ENCODE results near the gene PTPRQ.
"Not testable (repeated sequence)": the region's sequence is repeated elsewhere in the genome, so short reads cannot be mapped to it uniquely, and the experiment has no call there.

PTPRQ gene, protein sequence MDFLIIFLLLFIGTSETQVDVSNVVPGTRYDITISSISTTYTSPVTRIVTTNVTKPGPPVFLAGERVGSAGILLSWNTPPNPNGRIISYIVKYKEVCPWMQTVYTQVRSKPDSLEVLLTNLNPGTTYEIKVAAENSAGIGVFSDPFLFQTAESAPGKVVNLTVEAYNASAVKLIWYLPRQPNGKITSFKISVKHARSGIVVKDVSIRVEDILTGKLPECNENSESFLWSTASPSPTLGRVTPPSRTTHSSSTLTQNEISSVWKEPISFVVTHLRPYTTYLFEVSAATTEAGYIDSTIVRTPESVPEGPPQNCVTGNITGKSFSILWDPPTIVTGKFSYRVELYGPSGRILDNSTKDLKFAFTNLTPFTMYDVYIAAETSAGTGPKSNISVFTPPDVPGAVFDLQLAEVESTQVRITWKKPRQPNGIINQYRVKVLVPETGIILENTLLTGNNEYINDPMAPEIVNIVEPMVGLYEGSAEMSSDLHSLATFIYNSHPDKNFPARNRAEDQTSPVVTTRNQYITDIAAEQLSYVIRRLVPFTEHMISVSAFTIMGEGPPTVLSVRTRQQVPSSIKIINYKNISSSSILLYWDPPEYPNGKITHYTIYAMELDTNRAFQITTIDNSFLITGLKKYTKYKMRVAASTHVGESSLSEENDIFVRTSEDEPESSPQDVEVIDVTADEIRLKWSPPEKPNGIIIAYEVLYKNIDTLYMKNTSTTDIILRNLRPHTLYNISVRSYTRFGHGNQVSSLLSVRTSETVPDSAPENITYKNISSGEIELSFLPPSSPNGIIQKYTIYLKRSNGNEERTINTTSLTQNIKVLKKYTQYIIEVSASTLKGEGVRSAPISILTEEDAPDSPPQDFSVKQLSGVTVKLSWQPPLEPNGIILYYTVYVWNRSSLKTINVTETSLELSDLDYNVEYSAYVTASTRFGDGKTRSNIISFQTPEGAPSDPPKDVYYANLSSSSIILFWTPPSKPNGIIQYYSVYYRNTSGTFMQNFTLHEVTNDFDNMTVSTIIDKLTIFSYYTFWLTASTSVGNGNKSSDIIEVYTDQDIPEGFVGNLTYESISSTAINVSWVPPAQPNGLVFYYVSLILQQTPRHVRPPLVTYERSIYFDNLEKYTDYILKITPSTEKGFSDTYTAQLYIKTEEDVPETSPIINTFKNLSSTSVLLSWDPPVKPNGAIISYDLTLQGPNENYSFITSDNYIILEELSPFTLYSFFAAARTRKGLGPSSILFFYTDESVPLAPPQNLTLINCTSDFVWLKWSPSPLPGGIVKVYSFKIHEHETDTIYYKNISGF (N-terminal part only)

DNA sequence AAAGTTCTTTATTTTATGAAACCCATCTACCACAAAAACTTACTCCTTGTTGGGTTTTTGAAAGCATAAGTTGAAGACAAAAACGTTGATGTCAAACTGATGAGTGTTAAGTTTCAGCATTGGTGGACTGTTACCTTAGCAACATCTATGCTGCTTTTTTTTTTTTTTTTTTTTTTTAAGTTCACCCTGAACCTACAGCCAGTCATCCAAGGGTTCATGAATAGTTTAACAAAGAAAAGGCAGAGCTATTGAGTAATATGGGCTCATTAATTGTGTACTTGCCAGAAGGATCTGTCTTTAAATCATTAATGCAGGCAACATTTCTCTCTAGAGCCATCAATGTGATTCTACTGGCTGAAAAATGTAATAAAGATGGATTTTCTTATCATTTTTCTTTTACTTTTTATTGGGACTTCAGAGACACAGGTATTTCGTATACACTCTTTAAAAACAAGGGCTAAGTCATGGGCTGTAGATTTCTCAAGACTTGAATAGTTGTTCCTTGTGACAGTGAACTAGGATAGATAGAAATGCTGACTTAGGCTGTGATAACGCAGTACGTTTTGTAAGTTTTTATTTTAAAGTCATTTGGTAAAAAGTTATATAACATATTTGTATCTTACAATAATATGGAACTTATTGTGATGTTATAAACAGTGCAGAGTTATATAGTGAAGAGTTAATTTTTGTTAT, at the start of gene PTPRQ:
Gene PTPRQ (plus strand): TSS at position 262 of the 693 bp plus-strand sequence. CDS start 111 bp downstream, at position 373.
- DNase-seq (ENCODE audit: low spot score), result no peak

- no peak for DNase-seq (ENCODE audit: low spot score)
These were observed 43.5 kb upstream of the PTPRQ start for GRCh38 chr12:80400571-80400991.

DNA sequence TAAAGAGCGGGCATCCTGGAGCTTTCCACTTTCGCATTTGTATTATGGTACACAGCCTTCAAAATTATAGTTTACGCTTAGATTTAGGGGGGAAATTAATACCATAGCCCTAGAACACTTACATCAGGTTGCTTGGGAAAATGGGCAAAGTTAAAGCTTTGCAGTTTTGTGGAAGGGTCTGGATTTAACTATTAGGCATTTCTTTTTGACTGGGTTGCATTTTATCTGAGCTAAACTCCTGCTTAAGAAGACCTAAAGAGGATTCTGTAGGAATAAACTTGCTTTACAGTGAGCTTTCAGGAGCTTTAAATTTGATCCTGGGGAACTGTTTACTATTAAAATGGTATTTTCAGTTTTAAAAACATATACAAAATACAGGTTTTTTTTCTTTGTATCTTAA, 42.8 kb upstream of the PTPRQ start:
- no peak for DNase-seq (ENCODE audit: low spot score)

DNA sequence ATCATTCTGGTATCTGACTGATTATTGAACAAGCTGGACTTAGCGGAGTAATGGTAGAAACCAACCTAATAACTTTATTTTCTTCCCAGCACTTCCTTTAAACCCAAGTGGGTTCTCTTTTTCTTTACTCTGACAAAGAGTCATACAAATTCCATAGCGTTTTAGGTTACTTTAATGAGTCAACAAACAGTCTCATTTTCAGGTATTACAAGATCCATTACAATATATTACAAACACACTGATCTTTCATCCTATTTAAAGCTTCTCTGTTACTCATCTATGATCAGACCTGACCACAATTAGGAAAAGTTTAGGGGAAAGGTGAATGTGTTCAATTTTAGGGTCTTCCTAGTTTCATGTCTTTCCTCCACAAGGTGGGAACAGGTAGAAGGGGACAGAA, 39.4 kb upstream of the PTPRQ start:
- DNase-seq (ENCODE audit: low spot score), result no peak

- no peak for DNase-seq (ENCODE audit: low spot score)
These were observed 37.8 kb upstream of the PTPRQ start for GRCh38 chr12:80406253-80406652.

DNA sequence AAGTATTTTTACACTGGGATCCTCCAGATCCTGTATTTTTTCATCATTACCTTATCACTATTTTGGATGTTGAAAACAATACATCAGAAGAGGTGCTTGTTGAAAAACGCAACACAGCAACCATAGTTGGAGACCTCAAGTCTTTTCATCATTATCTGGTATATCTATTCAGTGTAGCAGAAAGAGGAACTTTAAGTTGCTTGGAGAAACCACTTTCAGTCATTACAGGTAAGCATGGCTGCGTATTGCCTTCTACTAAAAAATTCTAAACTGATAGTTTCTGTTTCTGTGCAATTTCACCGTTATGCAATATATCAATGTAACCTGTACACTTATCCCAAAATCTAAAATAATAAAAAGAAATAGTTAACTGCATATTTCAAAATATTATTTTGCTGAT, 32.2 kb upstream of the PTPRQ start:
- DNase-seq (ENCODE audit: low spot score), result no peak

GRCh38 chr12:80412343-80412953, 31.6 kb upstream of the PTPRQ start:
- DNase-seq (ENCODE audit: low spot score), result peak; percentile 65

GRCh38 chr12:80413462-80413861, 30.6 kb upstream of the PTPRQ start:
- peak; percentile 8 for DNase-seq (ENCODE audit: low spot score)

DNA sequence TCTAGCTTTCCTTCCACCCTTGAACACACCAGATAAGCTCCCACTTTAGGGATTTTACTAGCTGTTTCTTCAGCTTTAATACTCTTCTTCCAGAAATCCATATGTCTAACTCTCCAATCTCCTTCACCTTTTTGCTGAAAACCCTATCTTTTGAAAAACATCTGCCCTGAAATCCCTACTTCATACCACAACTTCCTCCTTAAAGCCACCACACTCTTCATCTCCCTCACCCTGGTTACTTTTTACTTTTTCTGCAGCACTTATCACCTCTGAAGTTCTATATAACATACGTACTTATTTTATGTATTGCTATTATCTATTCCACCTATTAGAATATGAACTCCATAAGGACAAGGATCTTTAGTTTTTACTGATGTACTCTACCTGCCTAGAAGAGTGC, 28.6 kb upstream of the PTPRQ start:
- no peak for DNase-seq (ENCODE audit: low spot score)

- DNase-seq (ENCODE audit: low spot score), result no peak
These were observed 24.4 kb upstream of the PTPRQ start for GRCh38 chr12:80419644-80420043.

GRCh38 chr12:80420075-80420474, 24.0 kb upstream of the PTPRQ start:
- no peak for DNase-seq (ENCODE audit: low spot score)

DNA sequence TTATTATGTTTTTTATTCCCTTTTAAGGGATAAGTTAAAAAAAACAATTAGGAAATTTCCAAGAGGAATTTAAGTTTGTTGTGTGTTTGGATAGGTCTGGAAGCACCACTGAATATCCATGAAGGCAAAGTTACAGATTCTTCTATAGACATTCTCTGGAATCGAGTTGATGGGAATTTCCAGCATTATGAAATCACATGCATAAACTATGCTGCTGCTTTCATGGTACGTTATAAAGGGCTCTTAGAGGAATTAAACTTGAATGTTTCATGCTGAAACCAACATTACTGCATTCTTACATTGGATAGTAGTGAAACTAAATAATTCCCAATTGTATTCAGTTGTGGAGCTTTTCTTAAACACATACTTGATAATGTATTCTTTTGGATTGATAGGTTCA, 21.5 kb upstream of the PTPRQ start:
- no peak for DNase-seq (ENCODE audit: low spot score)

DNA sequence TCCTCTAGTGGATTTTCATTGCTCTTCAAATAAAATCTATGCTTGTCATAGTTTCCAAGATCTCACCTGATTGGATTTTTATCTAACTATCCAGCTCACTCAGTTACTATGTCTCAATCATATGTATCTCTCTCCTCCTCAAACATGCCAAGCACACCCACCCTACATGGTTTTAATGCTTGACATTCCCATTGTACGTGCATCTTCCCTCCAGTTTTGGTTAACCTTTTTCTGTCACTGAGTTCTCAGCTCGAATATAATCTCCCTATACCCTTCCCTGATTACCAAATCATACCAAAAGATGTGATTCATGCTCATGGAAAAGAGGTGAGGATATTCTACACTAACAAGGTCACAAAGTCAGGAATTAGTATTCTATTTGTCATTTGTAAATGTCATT, 12.0 kb upstream of the PTPRQ start:
- DNase-seq (ENCODE audit: low spot score), result no peak

DNA sequence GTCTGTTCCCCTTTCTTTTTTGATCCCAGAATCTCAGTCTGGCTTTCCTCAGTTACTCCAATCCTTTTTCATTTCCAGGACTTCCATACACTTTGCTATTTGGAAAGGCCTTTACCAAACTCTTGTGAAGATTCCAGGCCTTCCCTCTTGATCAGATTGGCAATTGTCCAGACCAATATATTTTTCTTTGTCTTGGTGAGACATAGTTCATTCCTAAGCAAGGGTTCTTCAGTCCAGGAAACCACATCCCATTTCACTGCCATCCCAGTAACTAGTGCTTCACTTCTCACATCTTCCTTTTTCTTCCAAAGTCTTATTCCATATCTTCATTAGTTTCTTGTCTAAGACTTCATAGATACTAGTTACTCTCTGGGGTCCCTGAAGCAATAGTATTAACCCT, 2.1 kb upstream of the PTPRQ start:
- no peak for DNase-seq (ENCODE audit: low spot score)

- no peak for DNase-seq (ENCODE audit: low spot score)
These were observed 1.4 kb upstream of the PTPRQ start for GRCh38 chr12:80442426-80443222.

- no peak for DNase-seq (ENCODE audit: low spot score)
These were observed 1.2 kb downstream of the PTPRQ start for GRCh38 chr12:80445083-80445793.

DNA sequence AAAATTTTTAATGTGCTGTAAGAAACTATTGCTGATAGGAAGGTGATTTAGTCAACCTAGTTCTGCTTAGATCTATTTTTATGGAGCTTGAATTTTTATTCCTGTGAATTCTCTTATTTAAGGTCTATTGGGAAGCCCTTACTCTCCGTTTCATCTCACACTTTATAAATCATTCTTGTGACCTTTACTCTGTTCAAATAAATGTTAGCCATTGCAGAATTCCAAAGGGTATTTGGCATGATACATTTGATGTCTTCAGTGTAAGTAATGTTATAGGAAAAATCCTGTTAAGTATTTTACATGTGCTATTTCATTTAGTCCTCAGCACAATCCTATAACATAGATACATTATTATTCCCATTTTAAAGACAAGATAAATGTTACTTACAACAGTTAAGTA, 12.5 kb downstream of the PTPRQ start:
- no peak for DNase-seq (ENCODE audit: low spot score)

GRCh38 chr12:80460972-80461371, 16.9 kb downstream of the PTPRQ start:
- DNase-seq (ENCODE audit: low spot score), result no peak

- not testable (repeated sequence) for DNase-seq (ENCODE audit: low spot score)
These were observed 17.8 kb downstream of the PTPRQ start for GRCh38 chr12:80461851-80462250.

- DNase-seq (ENCODE audit: low spot score), result no peak
These were observed 25.6 kb downstream of the PTPRQ start for GRCh38 chr12:80469681-80470080.

Data from RKO (cell line).